Stimulated activated naive CD8-positive, alpha-beta T cell treated with anti-CD3 and anti-CD28 coated beads, Interleukin-15, Interleukin-2, amounts not matched to agents 100 ng/mL and 50 ng/mL, for 24 hours (primary cell): ENCODE data around the gene CAMTA1.

ENCODE experiments used
- H3K27ac Mint-ChIP-seq: one replicate; pipeline ENCODE4 v1.8.0; 2021; ENCODE audit warnings: mild to moderate bottlenecking, mixed read lengths
- H3K27me3 Mint-ChIP-seq: one replicate; pipeline ENCODE4 v1.8.0; 2021; ENCODE audit warnings: mixed read lengths
- H3K36me3 Mint-ChIP-seq: one replicate; pipeline ENCODE4 v1.8.0; 2021; ENCODE audit warnings: low read depth, mixed read lengths
- H3K4me1 Mint-ChIP-seq: one replicate; pipeline ENCODE4 v1.8.0; 2021; ENCODE audit warnings: low read depth, mixed read lengths
- H3K4me3 Mint-ChIP-seq: one replicate; pipeline ENCODE4 v1.8.0; 2021; ENCODE audit warnings: mild to moderate bottlenecking, mixed read lengths
- H3K9me3 Mint-ChIP-seq: one replicate; pipeline ENCODE4 v1.8.0; 2021; ENCODE audit warnings: mixed read lengths

Gene CAMTA1

DNA sequence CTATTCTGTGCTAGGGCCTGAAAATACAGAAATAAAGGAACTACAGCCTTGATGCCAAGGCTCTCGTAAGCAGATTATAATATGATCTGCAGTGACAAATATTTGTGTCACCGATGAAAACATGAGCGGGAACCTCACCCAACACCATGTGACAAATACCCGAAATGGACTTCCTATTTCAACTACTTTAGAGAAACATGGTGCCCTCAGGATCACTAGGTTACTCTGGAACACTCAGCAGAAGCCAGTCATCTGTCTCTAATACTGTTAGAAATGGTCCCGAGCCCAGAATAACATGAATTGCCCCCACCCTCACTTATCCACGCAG lies 985.4 kb downstream of the CAMTA1 start:
- H3K9me3 Mint-ChIP-seq = no peaks in the 10 kb centered on the region
- H3K27ac Mint-ChIP-seq = peak overlapping the region; percentile 41
- peak overlapping the region; percentile 81 for H3K4me3 Mint-ChIP-seq
- peaks cover 25% of the 10 kb centered on the region for H3K4me1 Mint-ChIP-seq
- H3K27me3 Mint-ChIP-seq = peaks cover 9% of the 10 kb centered on the region
- peaks cover 18% of the 10 kb centered on the region for H3K36me3 Mint-ChIP-seq

GRCh38 chr1:7770997-7771822 lies 986.0 kb downstream of the CAMTA1 start, which contains the start of gene VAMP3:
TSS of gene VAMP3 (plus strand) at chr1:7771296. CDS start at chr1:7771384, 88 bp downstream.
- Mint-ChIP-seq H3K27ac (peak within 1 kb of the TSS; percentile 76), H3K4me1 (peaks cover 25% of the 10 kb centered on the region)

GRCh38 chr1:7771823-7772299 lies 986.6 kb downstream of the CAMTA1 start:
- peaks cover 9% of the 10 kb centered on the region for H3K27me3 Mint-ChIP-seq
- peak overlapping the region; percentile 87 for H3K4me3 Mint-ChIP-seq
- peak overlapping the region; percentile 76 for H3K27ac Mint-ChIP-seq
- H3K4me1 Mint-ChIP-seq = peaks cover 25% of the 10 kb centered on the region
- peaks cover 26% of the 10 kb centered on the region for H3K36me3 Mint-ChIP-seq
- no peaks in the 10 kb centered on the region for H3K9me3 Mint-ChIP-seq

More at GRCh38 chr1:7770997-7771822, 986.0 kb downstream of the CAMTA1 start, which contains the start of gene VAMP3:
- H3K9me3 Mint-ChIP-seq = no peaks in the 10 kb centered on the region
- H3K36me3 Mint-ChIP-seq = peaks cover 23% of the 10 kb centered on the region
- peaks cover 9% of the 10 kb centered on the region for H3K27me3 Mint-ChIP-seq
- H3K4me3 Mint-ChIP-seq = peak within 1 kb of the TSS; percentile 87

GRCh38 chr1:7777591-7777990 lies 992.3 kb downstream of the CAMTA1 start:
- no peaks in the 10 kb centered on the region for H3K9me3 Mint-ChIP-seq
- no peak overlapping the region for H3K4me3 Mint-ChIP-seq
- no peak overlapping the region for H3K27ac Mint-ChIP-seq
- no peaks in the 10 kb centered on the region for H3K27me3 Mint-ChIP-seq
- H3K4me1 Mint-ChIP-seq = peaks cover 27% of the 10 kb centered on the region
- H3K36me3 Mint-ChIP-seq = peaks cover 45% of the 10 kb centered on the region

DNA sequence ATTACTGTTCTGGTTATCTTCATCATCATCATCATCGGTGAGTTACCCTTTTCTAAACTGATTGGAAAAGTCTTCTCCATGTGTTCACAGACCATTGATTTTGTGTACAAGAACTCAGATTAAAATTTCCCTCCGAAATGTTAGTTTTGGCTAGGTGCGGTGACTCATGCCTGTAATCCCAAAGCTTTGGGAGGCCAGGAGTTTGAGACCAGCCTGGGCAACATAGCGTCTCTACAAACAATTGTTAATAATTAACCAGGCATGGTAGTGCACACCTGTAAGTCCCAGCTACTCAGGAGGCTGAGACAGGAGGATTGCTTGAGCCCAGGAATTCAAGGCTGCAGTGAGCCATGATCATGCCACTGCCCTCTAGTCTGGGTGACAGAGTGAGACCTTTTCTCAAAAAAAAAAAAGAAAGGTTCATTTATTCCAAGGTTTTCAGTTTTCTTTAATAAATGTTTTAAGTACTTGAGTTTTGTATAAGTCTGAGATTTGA lies 992.9 kb downstream of the CAMTA1 start:
- H3K36me3 Mint-ChIP-seq = peaks cover 45% of the 10 kb centered on the region
- no peak overlapping the region for H3K4me3 Mint-ChIP-seq
- no peak overlapping the region for H3K27ac Mint-ChIP-seq
- no peaks in the 10 kb centered on the region for H3K27me3 Mint-ChIP-seq
- H3K4me1 Mint-ChIP-seq = peaks cover 27% of the 10 kb centered on the region
- no peaks in the 10 kb centered on the region for H3K9me3 Mint-ChIP-seq

GRCh38 chr1:7780976-7781375 lies 995.7 kb downstream of the CAMTA1 start:
- Mint-ChIP-seq H3K4me3 (no peak overlapping the region), H3K27me3 (no peaks in the 10 kb centered on the region), H3K4me1 (peaks cover 26% of the 10 kb centered on the region), H3K9me3 (no peaks in the 10 kb centered on the region), H3K27ac (no peak overlapping the region), H3K36me3 (peaks cover 31% of the 10 kb centered on the region)

- H3K9me3 Mint-ChIP-seq = no peaks in the 10 kb centered on the region
- no peaks in the 10 kb centered on the region for H3K27me3 Mint-ChIP-seq
- H3K4me3 Mint-ChIP-seq = peak overlapping the region; percentile 17
- no peak overlapping the region for H3K27ac Mint-ChIP-seq
- peaks cover 28% of the 10 kb centered on the region for H3K36me3 Mint-ChIP-seq
- H3K4me1 Mint-ChIP-seq = peaks cover 26% of the 10 kb centered on the region
These were observed 996.2 kb downstream of the CAMTA1 start for GRCh38 chr1:7781501-7781900.

DNA sequence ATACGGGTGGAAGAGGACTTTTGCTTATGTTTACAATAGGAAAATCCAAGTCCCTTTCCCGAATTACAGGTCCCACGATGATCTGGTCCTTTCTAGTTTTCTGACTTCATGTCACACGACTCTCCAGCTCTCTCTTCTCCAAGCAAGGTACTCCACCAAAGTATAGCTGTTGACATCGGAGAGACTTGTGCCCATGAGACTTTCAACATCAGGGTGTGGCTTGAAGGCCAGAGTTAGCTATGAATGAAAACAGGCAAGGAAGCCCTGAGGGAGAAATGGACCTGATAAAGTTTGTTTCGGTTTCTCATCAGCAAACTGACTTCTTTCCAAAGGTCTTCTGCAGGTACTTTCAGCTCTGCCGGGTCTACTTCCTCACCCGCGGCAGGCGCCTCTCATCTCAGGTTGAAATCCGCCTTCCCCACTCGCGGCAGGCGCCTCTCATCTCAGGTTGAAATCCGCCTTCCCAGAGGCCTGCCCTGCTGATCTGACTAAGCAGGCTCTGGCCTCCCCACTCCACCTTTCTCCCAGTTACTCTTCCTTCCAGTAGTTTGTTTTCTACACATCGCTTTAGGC lies 996.8 kb downstream of the CAMTA1 start:
- Mint-ChIP-seq H3K4me3 (peak overlapping the region; percentile 78), H3K4me1 (peaks cover 26% of the 10 kb centered on the region), H3K9me3 (no peaks in the 10 kb centered on the region), H3K27ac (no peak overlapping the region), H3K36me3 (peaks cover 26% of the 10 kb centered on the region), H3K27me3 (no peaks in the 10 kb centered on the region)

GRCh38 chr1:7783178-7783711 lies 998.0 kb downstream of the CAMTA1 start:
- no peaks in the 10 kb centered on the region for H3K9me3 Mint-ChIP-seq
- H3K4me3 Mint-ChIP-seq = peak overlapping the region; percentile 78
- H3K36me3 Mint-ChIP-seq = peaks cover 15% of the 10 kb centered on the region
- H3K27ac Mint-ChIP-seq = no peak overlapping the region
- peaks cover 26% of the 10 kb centered on the region for H3K4me1 Mint-ChIP-seq
- no peaks in the 10 kb centered on the region for H3K27me3 Mint-ChIP-seq

DNA sequence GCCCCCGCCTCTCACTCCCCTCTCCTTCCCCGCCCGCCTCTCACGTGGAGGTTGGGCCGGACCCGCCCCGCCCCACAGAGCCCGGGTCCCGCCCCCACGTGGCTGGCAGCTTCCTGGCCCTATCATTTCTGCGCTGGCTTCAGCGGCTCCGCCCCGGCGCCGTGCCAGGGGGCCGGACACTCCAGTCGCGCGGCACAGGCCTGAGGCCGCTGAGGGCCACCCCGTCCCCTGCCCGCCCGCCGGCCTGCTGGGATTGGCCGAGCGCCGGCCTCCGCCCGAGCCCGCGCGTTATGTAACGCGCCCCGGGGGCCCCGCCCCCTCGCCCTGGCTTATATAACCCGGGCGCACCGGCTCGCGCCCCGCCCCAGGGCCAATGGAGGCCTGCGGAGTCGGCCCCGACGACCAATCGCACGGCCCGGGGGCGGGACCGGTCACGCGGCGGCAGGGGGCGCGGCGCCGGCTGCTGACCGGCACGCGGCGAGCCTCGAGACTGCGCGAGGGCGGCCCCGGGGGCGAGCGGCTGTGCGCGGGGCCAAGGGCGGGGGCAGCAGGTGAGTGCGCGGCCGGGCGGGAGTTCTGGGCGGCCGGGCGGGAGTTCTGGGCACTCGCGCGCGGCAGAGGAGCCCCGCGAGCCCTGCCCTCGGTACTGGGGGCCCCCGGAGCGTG lies 998.7 kb downstream of the CAMTA1 start, which contains the start of gene PER3:
Gene PER3 (plus strand): TSS at position 466 of the 666 bp plus-strand sequence. CDS start 587 bp downstream, outside the sequence.
- Mint-ChIP-seq H3K4me3 (peak within 1 kb of the TSS; percentile 78), H3K27me3 (no peaks in the 10 kb centered on the region), H3K4me1 (peaks cover 26% of the 10 kb centered on the region), H3K36me3 (peaks cover 11% of the 10 kb centered on the region), H3K9me3 (no peaks in the 10 kb centered on the region), H3K27ac (no peak within 1 kb of the TSS)

DNA sequence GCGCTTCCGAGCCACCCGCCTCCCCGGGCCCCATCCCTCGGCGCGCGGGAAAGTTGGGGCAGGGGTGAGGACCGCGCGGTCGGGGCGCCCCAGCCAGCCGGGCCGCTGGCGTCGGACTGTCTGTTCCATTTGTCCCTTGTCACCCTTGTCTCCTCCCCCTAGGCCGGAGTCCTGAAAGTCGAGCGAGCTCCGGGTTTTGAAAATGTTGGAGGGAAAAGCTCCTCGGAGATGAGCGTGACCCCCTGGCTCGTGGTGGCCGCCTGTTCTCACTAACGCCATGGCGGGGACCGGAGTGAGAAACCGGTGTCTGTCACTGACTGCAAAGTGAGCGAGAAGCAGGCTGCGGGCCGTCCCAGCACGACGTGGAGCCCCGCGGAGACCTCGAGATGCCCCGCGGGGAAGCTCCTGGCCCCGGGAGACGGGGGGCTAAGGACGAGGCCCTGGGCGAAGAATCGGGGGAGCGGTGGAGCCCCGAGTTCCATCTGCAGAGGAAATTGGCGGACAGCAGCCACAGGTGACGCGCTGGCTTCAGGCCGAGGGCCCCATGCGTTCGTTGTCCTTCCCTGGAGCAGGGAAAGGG lies 999.3 kb downstream of the CAMTA1 start:
- Mint-ChIP-seq H3K36me3 (peaks cover 16% of the 10 kb centered on the region), H3K4me3 (peak overlapping the region; percentile 44), H3K27ac (no peak overlapping the region), H3K4me1 (peaks cover 26% of the 10 kb centered on the region), H3K9me3 (no peaks in the 10 kb centered on the region), H3K27me3 (no peaks in the 10 kb centered on the region)

DNA sequence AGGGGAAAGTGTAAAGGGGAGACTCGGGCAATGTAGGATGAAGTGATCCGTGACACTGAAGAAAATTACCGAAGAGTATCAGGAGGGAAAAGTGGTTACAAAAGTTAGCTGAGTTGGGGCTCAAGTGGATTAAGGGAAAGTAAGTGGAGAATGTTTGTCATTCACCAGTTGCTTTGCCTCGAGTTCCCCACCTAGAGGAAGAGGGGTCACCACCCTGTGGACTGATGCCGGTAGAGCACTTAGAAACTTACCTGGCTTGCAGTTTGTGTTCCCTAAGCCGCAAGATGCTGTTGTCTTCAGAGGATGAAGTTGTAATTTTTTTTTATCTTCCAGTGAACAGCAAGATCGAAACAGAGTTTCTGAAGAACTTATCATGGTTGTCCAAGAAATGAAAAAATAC lies 999.9 kb downstream of the CAMTA1 start:
- Mint-ChIP-seq H3K9me3 (peaks cover 4% of the 10 kb centered on the region), H3K4me3 (peak overlapping the region; percentile 44), H3K27ac (no peak overlapping the region), H3K27me3 (no peaks in the 10 kb centered on the region), H3K4me1 (peaks cover 26% of the 10 kb centered on the region), H3K36me3 (peaks cover 21% of the 10 kb centered on the region)

GRCh38 chr1:7786795-7787194 lies 1001.5 kb downstream of the CAMTA1 start:
- H3K9me3 Mint-ChIP-seq = peaks cover 13% of the 10 kb centered on the region
- no peak overlapping the region for H3K4me3 Mint-ChIP-seq
- H3K27ac Mint-ChIP-seq = no peak overlapping the region
- peaks cover 32% of the 10 kb centered on the region for H3K36me3 Mint-ChIP-seq
- peaks cover 19% of the 10 kb centered on the region for H3K4me1 Mint-ChIP-seq
- H3K27me3 Mint-ChIP-seq = no peaks in the 10 kb centered on the region

DNA sequence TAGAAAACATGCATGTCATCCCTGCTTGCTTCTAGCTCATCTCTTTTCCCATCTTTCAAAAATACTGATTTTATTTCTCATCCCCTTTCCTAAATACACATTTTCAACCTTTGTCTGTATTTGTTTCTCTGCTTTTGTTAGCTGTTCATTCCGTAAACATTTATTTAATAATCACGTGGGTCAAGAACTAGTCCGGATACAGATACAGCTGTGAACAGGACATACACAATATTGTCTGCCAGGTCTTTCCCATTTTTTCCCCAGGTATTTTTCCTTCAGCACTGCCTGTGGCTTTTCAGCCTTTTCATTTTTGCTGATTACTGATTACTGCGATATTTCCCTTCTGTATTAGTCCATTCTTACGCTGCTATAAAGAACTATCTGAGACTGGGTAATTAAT lies 1004.6 kb downstream of the CAMTA1 start:
- Mint-ChIP-seq H3K9me3 (peaks cover 14% of the 10 kb centered on the region), H3K36me3 (peaks cover 45% of the 10 kb centered on the region), H3K27me3 (no peaks in the 10 kb centered on the region), H3K27ac (no peak overlapping the region), H3K4me3 (no peak overlapping the region), H3K4me1 (peaks cover 4% of the 10 kb centered on the region)
